HepG2 (cell line): ENCODE measurements around the gene KIFC1. TPM values are rescaled to one million over a fixed set of nuclear protein-coding genes. Genes with fewer than 3 reads are reported as not detected.

ENCODE experiments used
- BHLHE40 ChIP-seq: IDR thresholded peaks from 2 replicates; pipeline ENCODE4 v1.6.1; 2011; ENCODE audit warnings: low read length, improper control_type of control experiment
- DR1 ChIP-seq: sonication (generic); formaldehyde crosslinking; IDR thresholded peaks from 2 replicates; pipeline ENCODE4 v1.8.0; 2021; ENCODE audit warnings: mild to moderate bottlenecking, missing genetic modification reagents, inconsistent platforms
- JDP2 ChIP-seq: sonication (generic); formaldehyde crosslinking; IDR thresholded peaks from 2 replicates; pipeline ENCODE4 v1.8.1; 2022; ENCODE audit warnings: missing genetic modification reagents, borderline replicate concordance
- KLF11 ChIP-seq: IDR thresholded peaks from 2 replicates; pipeline ENCODE4 v1.6.1; 2016; ENCODE audit warnings: missing compliant biosample characterization
- KLF16 ChIP-seq, 2 experiments: sonication (generic) in 1 of 2; formaldehyde crosslinking in 1 of 2; IDR thresholded peaks; 2 replicates each; pipeline versions ENCODE4 v1.6.1 to v1.8.0; 2016 to 2023; ENCODE audit warnings: missing genetic modification reagents in 2 of 2, missing compliant biosample characterization in 1 of 2
- MBNL3 ChIP-seq: fragments of 250-450 bp; sonication (Bioruptor Pico); conservative IDR thresholded peaks from 2 replicates; pipeline ENCODE4 v1.8.0; 2022; ENCODE audit warnings: mild to moderate bottlenecking, inconsistent platforms
- MYC ChIP-seq: sonication (generic); formaldehyde crosslinking; IDR thresholded peaks from 2 replicates; pipeline ENCODE4 v1.9.0; 2021; ENCODE audit warnings: missing genetic modification reagents, borderline replicate concordance
- NCOR1 ChIP-seq: fragments of 200-600 bp; sonication (generic); IDR thresholded peaks from 2 replicates; pipeline ENCODE4 v1.7.0; 2017; ENCODE audit warnings: antibody characterized with exemption, low read length, borderline replicate concordance
- NFKB2 ChIP-seq: sonication (generic); formaldehyde crosslinking; IDR thresholded peaks from 2 replicates; pipeline ENCODE4 v1.4.0; 2020; ENCODE audit warnings: missing genetic modification reagents, borderline replicate concordance
- NFYC ChIP-seq: IDR thresholded peaks from 2 replicates; pipeline ENCODE4 v1.6.1; 2016; ENCODE audit warnings: missing genetic modification reagents, missing compliant biosample characterization
- SMYD3 ChIP-seq: sonication (generic); formaldehyde crosslinking; IDR thresholded peaks from 2 replicates; pipeline ENCODE4 v1.8.1; 2023; ENCODE audit warnings: mild to moderate bottlenecking, missing genetic modification reagents
- ZBTB34 ChIP-seq: sonication (generic); formaldehyde crosslinking; IDR thresholded peaks from 2 replicates; pipeline ENCODE4 v1.8.0; 2022; ENCODE audit warnings: mild to moderate bottlenecking, missing genetic modification reagents
- ZMAT3 ChIP-seq: sonication (generic); formaldehyde crosslinking; conservative IDR thresholded peaks from 2 replicates; pipeline ENCODE4 v1.7.0; 2021; ENCODE audit warnings: missing genetic modification reagents
- ZNF205 ChIP-seq: IDR thresholded peaks from 2 replicates; pipeline ENCODE4 v1.6.1; 2018; ENCODE audit warnings: missing biosample characterization, missing genetic modification reagents
- ZNF225 ChIP-seq: sonication (generic); formaldehyde crosslinking; IDR thresholded peaks from 2 replicates; pipeline ENCODE4 v1.4.0; 2020; ENCODE audit warnings: mild to moderate bottlenecking, missing genetic modification reagents
- ZNF329 ChIP-seq: sonication (generic); formaldehyde crosslinking; IDR thresholded peaks from 2 replicates; pipeline ENCODE4 v1.9.0; 2021; ENCODE audit warnings: low read depth, mild to moderate bottlenecking, missing genetic modification reagents
- ZNF563 ChIP-seq: sonication (generic); formaldehyde crosslinking; IDR thresholded peaks from 2 replicates; pipeline ENCODE4 v1.8.0; 2022; ENCODE audit warnings: mild to moderate bottlenecking, moderate library complexity, missing genetic modification reagents
- ZNF576 ChIP-seq: sonication (generic); formaldehyde crosslinking; IDR thresholded peaks from 2 replicates; pipeline ENCODE4 v1.4.0; 2020; ENCODE audit warnings: mild to moderate bottlenecking, missing genetic modification reagents
- ZNF639 ChIP-seq: conservative IDR thresholded peaks from 2 replicates; pipeline ENCODE4 v1.6.1; 2018; ENCODE audit warnings: missing genetic modification reagents
- ZNF674 ChIP-seq: sonication (generic); formaldehyde crosslinking; IDR thresholded peaks from 2 replicates; pipeline ENCODE4 v1.5.0; 2020; ENCODE audit warnings: low read depth, mild to moderate bottlenecking, missing genetic modification reagents
- ZNF75D ChIP-seq: sonication (generic); formaldehyde crosslinking; IDR thresholded peaks from 2 replicates; pipeline ENCODE4 v1.8.1; 2023; ENCODE audit warnings: missing genetic modification reagents, mild to moderate bottlenecking, borderline replicate concordance
- ZNF776 ChIP-seq: sonication (generic); formaldehyde crosslinking; IDR thresholded peaks from 2 replicates; pipeline ENCODE4 v1.4.0; 2020; ENCODE audit warnings: mild to moderate bottlenecking, missing genetic modification reagents
- polyA plus RNA-seq, 8 experiments: library from polyadenylated mRNA; depleted of rRNA in 3 of 8; stranded (reverse) in 7 of 8; unstranded in 1 of 8; fragments of >200 nt; fragmentation: Illumina TruSeq in 4 of 8; extraction: Trizol in 4 of 8; gene quantifications; 2 replicates each; pipeline versions ENCODE4 v1.2.1 to v1.2.3, GENCODE V29; 2011 to 2016; ENCODE audit warnings: low read depth in 4 of 8, missing spikeins in 1 of 8, mixed read lengths in 1 of 8; ENCODE audit not compliant: insufficient read depth in 1 of 8
- total RNA-seq, 5 experiments: library from RNA; depleted of rRNA; stranded (reverse); fragments of >200 nt; fragmentation: Illumina TruSeq; extraction: Trizol; gene quantifications; 2 replicates each; pipeline ENCODE4 v1.2.3, GENCODE V29; 2016; ENCODE audit warnings: low read depth in 1 of 5
- TF ChIP-seq, protein P1 (sequence below): IDR thresholded peaks from 2 replicates; pipeline ENCODE4 v1.6.1; 2016; ENCODE audit warnings: missing genetic modification reagents, missing compliant biosample characterization
- TF ChIP-seq, protein P2 (sequence below): sonication (generic); formaldehyde crosslinking; IDR thresholded peaks from 2 replicates; pipeline ENCODE4 v1.5.0; 2020; ENCODE audit warnings: mild to moderate bottlenecking, missing genetic modification reagents, moderate library complexity

The KIFC1 gene
- total and polyA plus RNA-seq, 2 of the 13 experiments (the other 11 are each of a cell fraction or from before 2014, with no cell fraction given): 25.0 to 45.5 TPM

- TF ChIP-seq, protein P1, sequence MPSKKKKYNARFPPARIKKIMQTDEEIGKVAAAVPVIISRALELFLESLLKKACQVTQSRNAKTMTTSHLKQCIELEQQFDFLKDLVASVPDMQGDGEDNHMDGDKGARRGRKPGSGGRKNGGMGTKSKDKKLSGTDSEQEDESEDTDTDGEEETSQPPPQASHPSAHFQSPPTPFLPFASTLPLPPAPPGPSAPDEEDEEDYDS: no peak
- TF ChIP-seq DR1 (CRISPR knock-in tag) (no peak), SMYD3 (no peak), ZNF576 (CRISPR knock-in tag) (no peak), ZNF225 (CRISPR knock-in tag) (no peak), JDP2 (CRISPR knock-in tag) (no peak), MYC (peak; percentile 61; the same call in 1 of the 2 replicates), ZNF776 (no peak), ZNF205 (CRISPR knock-in tag) (0 out of 2 replicates have a peak, but pooled peaks have one; percentile 15), NFKB2 (CRISPR knock-in tag) (peak; percentile 48; the same call in 1 of the 2 replicates), BHLHE40 (peak; percentile 19; the same call in 1 of the 2 replicates), KLF11 (CRISPR knock-in tag) (no peak), ZNF639 (CRISPR knock-in tag) (peak; percentile 73; the same call in 1 of the 2 replicates), ZNF329 (no peak; the same call in 1 of the 2 replicates), ZNF563 (no peak; the same call in 1 of the 2 replicates), NCOR1 (no peak), ZBTB34 (CRISPR knock-in tag) (no peak; the same call in 1 of the 2 replicates), ZNF75D (CRISPR knock-in tag) (no peak), ZMAT3 (0 out of 2 replicates have a peak, but pooled peaks have one; percentile 69), KLF16 (CRISPR knock-in tag; IDR thresholded peaks at IDR 0.05) (peak in 1 of 2 experiments; percentile 85; a peak in 2 of 4 replicates), MBNL3 (CRISPR knock-in tag) (no peak), ZNF674 (CRISPR knock-in tag) (no peak), NFYC (CRISPR knock-in tag) (no peak)
- TF ChIP-seq, protein P2, sequence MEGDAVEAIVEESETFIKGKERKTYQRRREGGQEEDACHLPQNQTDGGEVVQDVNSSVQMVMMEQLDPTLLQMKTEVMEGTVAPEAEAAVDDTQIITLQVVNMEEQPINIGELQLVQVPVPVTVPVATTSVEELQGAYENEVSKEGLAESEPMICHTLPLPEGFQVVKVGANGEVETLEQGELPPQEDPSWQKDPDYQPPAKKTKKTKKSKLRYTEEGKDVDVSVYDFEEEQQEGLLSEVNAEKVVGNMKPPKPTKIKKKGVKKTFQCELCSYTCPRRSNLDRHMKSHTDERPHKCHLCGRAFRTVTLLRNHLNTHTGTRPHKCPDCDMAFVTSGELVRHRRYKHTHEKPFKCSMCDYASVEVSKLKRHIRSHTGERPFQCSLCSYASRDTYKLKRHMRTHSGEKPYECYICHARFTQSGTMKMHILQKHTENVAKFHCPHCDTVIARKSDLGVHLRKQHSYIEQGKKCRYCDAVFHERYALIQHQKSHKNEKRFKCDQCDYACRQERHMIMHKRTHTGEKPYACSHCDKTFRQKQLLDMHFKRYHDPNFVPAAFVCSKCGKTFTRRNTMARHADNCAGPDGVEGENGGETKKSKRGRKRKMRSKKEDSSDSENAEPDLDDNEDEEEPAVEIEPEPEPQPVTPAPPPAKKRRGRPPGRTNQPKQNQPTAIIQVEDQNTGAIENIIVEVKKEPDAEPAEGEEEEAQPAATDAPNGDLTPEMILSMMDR (CRISPR knock-in tag): peak; percentile 34; the same call in 1 of the 2 replicates
Measured at GRCh38 chr6:33410711-33411631, 19.3 kb downstream of the KIFC1 start, which contains the start of gene PHF1 (continued).
